GM10266 (cell line): ENCODE measurements around the gene GTPBP4.

Experiments used
- DNase-seq: peaks from one replicate; pipeline ENCODE4 v3.0.0; 2012; ENCODE audit errors: extremely low spot score
- TF ChIP-seq, protein P1 (sequence below): IDR thresholded peaks from 2 replicates; pipeline ENCODE4 v1.5.1; 2012; ENCODE audit warnings: mild to moderate bottlenecking, low read depth; ENCODE audit not compliant: control insufficient read depth, insufficient read depth; ENCODE audit errors: missing control alignments

GTPBP4 gene

DNA sequence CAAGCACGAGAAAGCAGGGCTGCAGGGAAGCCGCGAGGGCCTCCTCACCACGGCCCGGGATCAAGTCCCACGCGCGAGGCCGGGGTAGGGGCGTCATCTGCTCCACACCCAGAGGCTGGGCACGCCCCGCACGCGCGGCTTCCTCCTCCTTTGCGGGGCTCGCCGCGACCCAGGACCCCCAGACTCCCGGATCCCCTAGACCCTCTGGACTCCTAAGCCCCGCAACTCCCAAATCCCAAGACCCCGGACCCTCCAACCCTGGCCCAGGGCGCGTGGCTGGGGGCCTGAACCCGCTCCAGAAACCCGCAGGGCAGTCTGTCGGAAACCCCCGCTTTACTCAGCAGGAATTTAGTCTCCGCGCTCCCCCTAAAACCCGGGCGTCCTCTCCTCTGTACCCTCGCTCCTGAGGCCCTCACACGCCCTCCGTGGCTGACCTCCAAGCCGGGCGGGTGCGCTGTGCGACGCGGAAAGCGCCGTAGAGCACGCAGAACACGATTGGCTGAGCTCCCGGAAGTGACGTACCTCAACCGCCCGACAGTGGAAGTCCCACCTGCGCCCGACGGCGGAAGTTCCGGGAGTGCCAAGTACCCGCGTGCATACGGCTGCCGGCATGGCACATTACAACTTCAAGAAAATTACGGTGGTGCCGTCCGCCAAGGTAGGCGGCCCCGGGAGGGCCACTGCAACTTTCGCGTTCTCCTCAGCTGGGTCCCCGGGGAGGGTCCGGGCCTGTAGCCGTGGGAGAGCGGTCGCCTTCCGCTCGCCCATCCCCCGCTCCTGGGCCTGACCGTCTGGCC lies at the start of gene GTPBP4:
TSS of gene GTPBP4 (plus strand) at position 565 of the 797 bp plus-strand sequence. CDS start at position 611, 46 bp downstream.
- DNase-seq: peak; percentile 97
- TF ChIP-seq, protein P1, sequence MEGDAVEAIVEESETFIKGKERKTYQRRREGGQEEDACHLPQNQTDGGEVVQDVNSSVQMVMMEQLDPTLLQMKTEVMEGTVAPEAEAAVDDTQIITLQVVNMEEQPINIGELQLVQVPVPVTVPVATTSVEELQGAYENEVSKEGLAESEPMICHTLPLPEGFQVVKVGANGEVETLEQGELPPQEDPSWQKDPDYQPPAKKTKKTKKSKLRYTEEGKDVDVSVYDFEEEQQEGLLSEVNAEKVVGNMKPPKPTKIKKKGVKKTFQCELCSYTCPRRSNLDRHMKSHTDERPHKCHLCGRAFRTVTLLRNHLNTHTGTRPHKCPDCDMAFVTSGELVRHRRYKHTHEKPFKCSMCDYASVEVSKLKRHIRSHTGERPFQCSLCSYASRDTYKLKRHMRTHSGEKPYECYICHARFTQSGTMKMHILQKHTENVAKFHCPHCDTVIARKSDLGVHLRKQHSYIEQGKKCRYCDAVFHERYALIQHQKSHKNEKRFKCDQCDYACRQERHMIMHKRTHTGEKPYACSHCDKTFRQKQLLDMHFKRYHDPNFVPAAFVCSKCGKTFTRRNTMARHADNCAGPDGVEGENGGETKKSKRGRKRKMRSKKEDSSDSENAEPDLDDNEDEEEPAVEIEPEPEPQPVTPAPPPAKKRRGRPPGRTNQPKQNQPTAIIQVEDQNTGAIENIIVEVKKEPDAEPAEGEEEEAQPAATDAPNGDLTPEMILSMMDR: peak; percentile 89

DNA sequence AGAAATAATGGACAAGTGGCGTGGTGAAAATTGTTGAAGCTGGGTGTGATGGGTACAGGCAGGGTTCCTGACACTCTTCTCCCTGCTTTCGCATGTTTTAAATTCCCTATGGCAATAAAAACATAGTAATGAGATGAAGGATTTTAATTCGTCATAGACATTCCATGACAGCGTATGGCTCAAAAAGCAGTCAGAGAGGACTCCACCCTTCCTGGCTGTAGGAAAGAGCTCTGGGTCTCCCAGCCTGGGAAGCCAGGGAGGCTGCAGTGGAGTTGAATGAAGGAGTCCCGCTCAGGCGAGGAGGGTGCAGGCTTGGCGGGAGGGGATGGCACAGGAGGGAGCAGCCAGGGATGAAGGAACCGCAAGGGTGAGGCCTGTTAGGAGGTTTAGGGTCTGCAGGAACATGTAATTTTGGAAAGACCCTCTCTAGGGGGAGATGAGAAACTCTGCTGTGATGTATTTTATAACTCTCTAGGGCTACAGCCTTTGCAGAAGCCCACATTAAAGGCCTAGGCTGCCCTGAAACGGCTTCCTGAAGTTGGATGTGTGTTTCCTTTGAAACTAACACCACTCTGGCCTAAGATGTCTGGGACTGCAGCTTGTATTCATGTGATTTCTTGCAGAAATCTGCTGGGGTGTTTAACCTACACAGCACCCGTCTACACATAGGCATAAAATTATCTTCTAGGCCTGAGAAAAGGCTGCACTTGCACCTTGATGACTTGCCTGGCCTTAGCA lies 49.1 kb upstream of the GTPBP4 start:
- no peak for DNase-seq

DNA sequence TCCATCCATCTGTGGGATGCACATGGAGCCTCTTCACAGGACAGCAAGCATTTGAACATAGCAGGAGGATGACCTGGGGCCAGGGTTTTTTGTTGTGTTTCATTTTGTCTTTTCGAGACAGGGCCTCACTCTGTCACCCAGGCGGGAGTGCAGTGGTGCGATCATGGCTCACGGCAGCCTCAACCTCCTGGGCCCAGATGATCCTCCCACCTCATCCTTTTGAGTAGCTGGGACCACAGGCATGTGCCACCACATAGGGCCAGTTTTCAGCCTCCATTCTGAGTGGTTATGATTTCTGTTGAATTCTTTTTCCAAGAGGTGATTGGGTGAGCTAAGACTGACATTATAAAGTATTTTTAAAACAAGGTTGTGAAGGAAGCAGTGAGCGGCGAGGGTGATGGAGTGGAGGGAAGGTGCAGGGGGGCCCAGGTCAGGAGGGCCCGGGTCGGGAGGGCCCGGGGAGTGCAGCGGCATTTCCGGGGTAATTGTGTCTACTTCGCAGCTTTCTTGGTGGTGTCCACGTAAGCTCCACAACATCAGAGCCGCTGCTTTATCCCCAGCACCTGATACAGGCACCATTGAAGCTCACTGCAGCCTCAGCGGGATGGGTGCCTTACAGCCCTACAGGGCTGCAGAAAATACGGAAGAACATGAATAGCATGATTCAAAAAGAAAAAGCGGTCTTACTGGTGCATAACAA lies 44.8 kb upstream of the GTPBP4 start:
- TF ChIP-seq, protein P1: no peak
- peak; percentile 40 for DNase-seq

More for the DNA sequence above, 49.1 kb upstream of the GTPBP4 start:
- TF ChIP-seq, protein P1: no peak

DNA sequence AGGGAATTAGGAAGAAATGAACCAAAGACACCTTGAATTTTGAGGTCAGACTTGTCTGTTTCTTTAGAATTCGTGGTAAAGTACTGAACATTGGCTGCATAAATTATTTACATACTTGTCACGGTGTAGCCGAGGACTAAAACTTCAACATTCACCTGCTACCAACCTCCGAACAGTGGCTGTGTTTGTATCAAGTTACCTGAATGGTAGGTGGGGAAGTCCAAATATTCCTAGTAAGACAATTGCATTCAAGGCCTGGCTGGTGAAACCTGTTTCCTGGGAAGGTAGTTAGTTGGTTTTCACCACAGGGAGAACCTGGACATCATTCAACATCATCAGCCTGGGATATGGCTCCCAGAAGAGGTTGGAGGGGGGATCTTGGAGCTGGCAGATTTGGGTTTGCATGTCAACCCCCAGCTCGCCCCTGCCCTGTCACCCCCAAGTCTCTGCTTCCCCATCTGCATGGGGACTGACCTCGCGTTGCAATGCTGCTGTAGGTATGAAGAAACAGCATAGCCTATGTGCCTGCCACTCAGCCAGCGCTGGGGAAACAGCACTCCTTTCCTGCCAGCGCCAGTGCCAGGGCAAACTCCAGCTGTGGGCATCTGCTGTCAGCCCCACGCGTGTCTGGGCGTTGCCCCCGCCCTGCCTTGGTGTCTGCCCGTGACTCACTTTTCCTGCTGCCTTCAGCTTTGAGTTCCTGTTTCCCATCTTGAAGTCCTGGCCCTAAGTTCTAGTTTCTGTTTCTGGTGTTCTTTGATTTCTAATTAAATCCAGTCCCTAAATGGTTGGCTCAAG lies 44.0 kb upstream of the GTPBP4 start:
- no peak for DNase-seq
- TF ChIP-seq, protein P1: no peak

DNA sequence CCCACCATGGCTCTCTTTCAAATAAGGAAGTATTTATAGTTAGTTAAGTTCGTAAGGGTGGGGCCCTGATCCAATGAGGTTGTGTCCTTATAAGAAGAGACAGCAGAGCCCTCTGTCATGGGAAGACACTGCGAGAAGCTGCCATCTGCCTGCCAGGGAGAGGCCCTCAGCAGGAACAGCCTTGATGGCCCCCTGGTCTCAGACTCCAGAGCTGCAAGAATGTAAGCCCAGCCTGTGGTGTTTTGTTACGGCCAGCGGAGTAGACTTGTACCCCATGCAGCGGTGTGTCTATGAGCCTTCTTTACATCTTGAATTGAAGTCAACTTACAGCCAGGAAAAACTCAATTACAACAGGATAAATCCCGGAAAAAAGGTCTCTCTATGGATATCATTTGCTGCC lies 42.5 kb upstream of the GTPBP4 start:
- TF ChIP-seq, protein P1: no peak
- DNase-seq: no peak

DNA sequence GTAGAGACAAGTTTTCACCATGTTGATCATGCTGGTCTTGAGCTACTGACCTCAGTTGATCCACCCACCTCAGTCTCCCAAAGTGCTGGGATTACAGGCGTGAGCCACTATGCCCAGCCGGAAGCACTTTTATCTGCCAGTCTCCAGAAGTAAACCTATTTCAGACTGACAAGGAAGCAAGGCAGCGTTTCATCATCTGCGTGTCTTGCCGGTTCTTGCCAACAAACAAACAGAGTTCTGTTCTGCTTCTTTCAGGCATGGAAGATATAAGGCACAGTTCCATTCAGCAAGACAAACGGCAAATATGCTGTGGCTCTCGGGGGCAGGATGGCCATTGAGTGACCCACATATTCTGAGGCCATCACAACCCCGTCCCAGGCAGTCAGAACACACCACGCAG lies 41.2 kb upstream of the GTPBP4 start:
- TF ChIP-seq, protein P1: no peak
- DNase-seq: no peak
